ENCODE measurements around the gene SPINK5. TPM values are rescaled to one million over a fixed set of nuclear protein-coding genes. Genes with fewer than 3 reads are reported as not detected.

The SPINK5 gene
- total RNA-seq, 1 experiment from 2014 or later: 5.9 TPM

DNA sequence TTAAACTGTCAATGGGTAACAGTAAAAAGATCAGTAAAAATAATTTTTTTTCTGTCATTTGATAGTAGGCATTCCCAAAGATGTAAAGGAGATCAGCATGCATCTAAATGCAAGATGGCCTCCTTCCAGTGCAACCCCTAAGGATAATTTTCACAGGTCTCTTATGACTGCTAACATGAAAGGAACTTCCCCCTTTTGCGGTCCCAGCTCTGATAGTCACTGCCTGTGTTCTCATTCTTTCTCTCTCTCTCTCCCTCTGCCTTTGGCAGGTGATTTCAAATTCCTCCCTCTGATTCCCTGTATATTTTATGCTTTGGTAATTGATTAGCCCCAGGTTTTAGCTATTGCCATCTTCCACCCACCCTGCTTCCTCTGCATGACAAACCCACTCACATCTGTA, 113.4 kb downstream of the SPINK5 start:
- H3K27me3 Mint-ChIP-seq (ENCODE audit: low read depth): no peaks in the 10 kb centered on the region

GRCh38 chr5:148179234-148179824, 115.5 kb downstream of the SPINK5 start:
- ATAC-seq (peak; percentile 67), DNase-seq (ENCODE audit: low spot score) (no peak)
- Mint-ChIP-seq H3K27ac (no peak overlapping the region), H3K9me3 (no peaks in the 10 kb centered on the region), H3K27me3 (ENCODE audit: low read depth) (no peaks in the 10 kb centered on the region), H3K36me3 (no peaks in the 10 kb centered on the region), H3K4me3 (no peak overlapping the region), H3K4me1 (no peaks in the 10 kb centered on the region)
- TF ChIP-seq, protein P1, sequence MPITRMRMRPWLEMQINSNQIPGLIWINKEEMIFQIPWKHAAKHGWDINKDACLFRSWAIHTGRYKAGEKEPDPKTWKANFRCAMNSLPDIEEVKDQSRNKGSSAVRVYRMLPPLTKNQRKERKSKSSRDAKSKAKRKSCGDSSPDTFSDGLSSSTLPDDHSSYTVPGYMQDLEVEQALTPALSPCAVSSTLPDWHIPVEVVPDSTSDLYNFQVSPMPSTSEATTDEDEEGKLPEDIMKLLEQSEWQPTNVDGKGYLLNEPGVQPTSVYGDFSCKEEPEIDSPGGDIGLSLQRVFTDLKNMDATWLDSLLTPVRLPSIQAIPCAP (CRISPR knock-in tag; IDR thresholded peaks at IDR 0.05): no peak
- peak; percentile 27; the same call in 1 of the 2 replicates for TF ChIP-seq CTCF (IDR thresholded peaks at IDR 0.05)
- ChIA-PET CTCF (interaction anchor here (1.3 to 2.1 kb wide), 4 partner anchors 119 to 552 kb away, joined by 3 to 7 read pairs (median 4); no protein-coding TSS in a partner anchor), POLR2A (no interaction called here)

More for the DNA sequence above, 113.4 kb downstream of the SPINK5 start:
- Mint-ChIP-seq H3K4me1 (no peaks in the 10 kb centered on the region), H3K36me3 (no peaks in the 10 kb centered on the region), H3K9me3 (no peaks in the 10 kb centered on the region), H3K27ac (no peak overlapping the region), H3K4me3 (no peak overlapping the region)
- no peak for DNase-seq (ENCODE audit: low spot score)
- POLR2A ChIA-PET: no interaction called here
- TF ChIP-seq TP53 (CRISPR knock-in tag; IDR thresholded peaks at IDR 0.05): no peak
- TF ChIP-seq STAT6 (CRISPR knock-in tag; conservative IDR thresholded peaks at IDR 0.05; ENCODE audit: low read depth): no peak
- TF ChIP-seq GRHL2 (CRISPR knock-in tag; IDR thresholded peaks at IDR 0.05; ENCODE audit: insufficient replicate concordance, severe bottlenecking): no peak
- no peak for ATAC-seq
- CTCF ChIA-PET: no interaction called here

- POLR2A ChIA-PET: no interaction called here
- no peak for DNase-seq (ENCODE audit: low spot score)
- H3K27ac Mint-ChIP-seq: no peak overlapping the region
- no peaks in the 10 kb centered on the region for H3K27me3 Mint-ChIP-seq (ENCODE audit: low read depth)
- H3K36me3 Mint-ChIP-seq: no peaks in the 10 kb centered on the region
- no peaks in the 10 kb centered on the region for H3K9me3 Mint-ChIP-seq
- H3K4me1 Mint-ChIP-seq: no peaks in the 10 kb centered on the region
- ATAC-seq: no peak
- no peak overlapping the region for H3K4me3 Mint-ChIP-seq
- CTCF ChIA-PET: interaction anchor here (0.6 to 0.7 kb wide), 2 partner anchors 189 to 201 kb away, joined by 3 read pairs; no protein-coding TSS in a partner anchor
- TF ChIP-seq ATF6 (CRISPR knock-in tag; IDR thresholded peaks at IDR 0.05) (no peak), PRRX2 (CRISPR knock-in tag; IDR thresholded peaks at IDR 0.05) (no peak), ZNF671 (CRISPR knock-in tag; IDR thresholded peaks at IDR 0.05) (no peak), ZNF416 (CRISPR knock-in tag; IDR thresholded peaks at IDR 0.05) (no peak), ERG (CRISPR knock-in tag; IDR thresholded peaks at IDR 0.05) (no peak), CREM (CRISPR knock-in tag; IDR thresholded peaks at IDR 0.05) (no peak), FOXP4 (CRISPR knock-in tag; IDR thresholded peaks at IDR 0.05) (no peak), ZNF317 (CRISPR knock-in tag; IDR thresholded peaks at IDR 0.05; ENCODE audit: borderline replicate concordance, low read depth) (no peak), ELF4 (CRISPR knock-in tag; IDR thresholded peaks at IDR 0.05; ENCODE audit: low read depth) (no peak), NR2C2 (CRISPR knock-in tag; IDR thresholded peaks at IDR 0.05) (no peak)
- TF ChIP-seq, protein P2, sequence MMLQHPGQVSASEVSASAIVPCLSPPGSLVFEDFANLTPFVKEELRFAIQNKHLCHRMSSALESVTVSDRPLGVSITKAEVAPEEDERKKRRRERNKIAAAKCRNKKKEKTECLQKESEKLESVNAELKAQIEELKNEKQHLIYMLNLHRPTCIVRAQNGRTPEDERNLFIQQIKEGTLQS (CRISPR knock-in tag; conservative IDR thresholded peaks at IDR 0.05): no peak
- TF ChIP-seq, protein P3, sequence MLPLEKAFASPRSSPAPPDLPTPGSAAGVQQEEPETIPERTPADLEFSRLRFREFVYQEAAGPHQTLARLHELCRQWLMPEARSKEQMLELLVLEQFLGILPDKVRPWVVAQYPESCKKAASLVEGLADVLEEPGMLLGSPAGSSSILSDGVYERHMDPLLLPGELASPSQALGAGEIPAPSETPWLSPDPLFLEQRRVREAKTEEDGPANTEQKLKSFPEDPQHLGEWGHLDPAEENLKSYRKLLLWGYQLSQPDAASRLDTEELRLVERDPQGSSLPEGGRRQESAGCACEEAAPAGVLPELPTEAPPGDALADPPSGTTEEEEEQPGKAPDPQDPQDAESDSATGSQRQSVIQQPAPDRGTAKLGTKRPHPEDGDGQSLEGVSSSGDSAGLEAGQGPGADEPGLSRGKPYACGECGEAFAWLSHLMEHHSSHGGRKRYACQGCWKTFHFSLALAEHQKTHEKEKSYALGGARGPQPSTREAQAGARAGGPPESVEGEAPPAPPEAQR (CRISPR knock-in tag; IDR thresholded peaks at IDR 0.05): no peak
These were observed 122.6 kb downstream of the SPINK5 start for GRCh38 chr5:148186248-148187003.

Measured in WTC11 (cell line).